DND-41 (cell line): ENCODE data around the gene ZMYND15.

Experiments
- ATAC-seq: fragments of 200-7000 bp; cut with Tn5 transposase; 3 replicates; pipeline ENCODE4 v1.9.1; 2021; ENCODE audit warnings: low read depth; ENCODE audit not compliant: insufficient read depth
- DNase-seq: peaks from one replicate; pipeline ENCODE4 v3.0.0-alpha.2; 2020
- H2AFZ ChIP-seq: 2 replicates; pipeline ENCODE4 v1.6.0; 2012; ENCODE audit warnings: low read depth, low read length
- H3K27ac ChIP-seq: 2 replicates; pipeline ENCODE4 v1.5.1; 2012; ENCODE audit warnings: low read length, inconsistent platforms
- H3K27me3 ChIP-seq: fragments of 200-600 bp; sonication (generic); 2 replicates; pipeline ENCODE4 v1.6.0; 2012; ENCODE audit warnings: low read length, mild to moderate bottlenecking, inconsistent platforms; ENCODE audit not compliant: insufficient read depth, poor library complexity
- H3K36me3 ChIP-seq: 2 replicates; pipeline ENCODE4 v1.5.1; 2012; ENCODE audit warnings: low read length, inconsistent platforms; ENCODE audit not compliant: insufficient read depth
- H3K4me1 ChIP-seq: 2 replicates; pipeline ENCODE4 v1.5.1; 2012; ENCODE audit warnings: mild to moderate bottlenecking, low read length; ENCODE audit not compliant: insufficient read depth
- H3K4me2 ChIP-seq: 2 replicates; pipeline ENCODE4 v1.6.0; 2012; ENCODE audit warnings: mild to moderate bottlenecking, moderate library complexity, low read length, inconsistent platforms; ENCODE audit not compliant: insufficient read depth
- H3K4me3 ChIP-seq, 2 experiments: fragments of 200-600 bp in 1 of 2; shearing (Covaris generic) in 1 of 2; 2 replicates each; pipeline ENCODE4 v1.5.1; 2012 to 2016; ENCODE audit warnings: inconsistent platforms in 2 of 2, low read length in 2 of 2, mild to moderate bottlenecking in 2 of 2, low read depth in 1 of 2, moderate library complexity in 1 of 2
- H3K79me2 ChIP-seq: 2 replicates; pipeline ENCODE4 v1.6.0; 2012; ENCODE audit warnings: low read length, inconsistent platforms; ENCODE audit not compliant: insufficient read depth
- H3K9ac ChIP-seq: 2 replicates; pipeline ENCODE4 v1.6.0; 2012; ENCODE audit warnings: low read depth, mild to moderate bottlenecking, inconsistent platforms, low read length, moderate library complexity
- H3K9me3 ChIP-seq: 2 replicates; pipeline ENCODE4 v1.5.1; 2012; ENCODE audit warnings: low read length, moderate library complexity, mild to moderate bottlenecking, inconsistent platforms; ENCODE audit not compliant: insufficient read depth, severe bottlenecking
- H4K20me1 ChIP-seq: 2 replicates; pipeline ENCODE4 v1.6.0; 2012; ENCODE audit warnings: low read length; ENCODE audit not compliant: insufficient read depth
- CTCF ChIP-seq: IDR thresholded peaks from 2 replicates; pipeline ENCODE4 v1.5.1; 2012; ENCODE audit warnings: borderline replicate concordance, low read length, moderate library complexity, mild to moderate bottlenecking; ENCODE audit not compliant: poor library complexity, severe bottlenecking; ENCODE audit errors: extremely low read depth
- EZH2 ChIP-seq: IDR thresholded peaks from 3 replicates; pipeline ENCODE4 v1.6.1; 2012; ENCODE audit warnings: borderline replicate concordance, low read depth, mild to moderate bottlenecking, moderate library complexity, low read length, inconsistent platforms; ENCODE audit not compliant: severe bottlenecking

ZMYND15 gene

GRCh38 chr17:4750606-4751005, 11.0 kb downstream of the ZMYND15 start:
- ATAC-seq (no peak), DNase-seq (no peak)
- H3K4me1 ChIP-seq = no peaks in the 10 kb centered on the region
- H2AFZ ChIP-seq = no peak overlapping the region
- no peak overlapping the region for H3K4me3 ChIP-seq
- peaks cover 18% of the 10 kb centered on the region for H3K27me3 ChIP-seq
- TF ChIP-seq CTCF (no peak), EZH2 (no peak)
- H3K36me3 ChIP-seq = no peaks in the 10 kb centered on the region
- H3K4me2 ChIP-seq = no peak overlapping the region
- H3K79me2 ChIP-seq = no peaks in the 10 kb centered on the region
- H3K27ac ChIP-seq = no peak overlapping the region
- H4K20me1 ChIP-seq = no peaks in the 10 kb centered on the region
- no peaks in the 10 kb centered on the region for H3K9me3 ChIP-seq
- no peak overlapping the region for H3K9ac ChIP-seq

GRCh38 chr17:4751932-4752331, 12.3 kb downstream of the ZMYND15 start:
- Histone ChIP-seq H3K9ac (no peak overlapping the region), H3K36me3 (no peaks in the 10 kb centered on the region), H3K4me1 (no peaks in the 10 kb centered on the region), H3K79me2 (no peaks in the 10 kb centered on the region), H3K27me3 (peaks cover 15% of the 10 kb centered on the region), H3K9me3 (no peaks in the 10 kb centered on the region), H3K4me3 (no peak overlapping the region), H2AFZ (no peak overlapping the region), H3K4me2 (no peak overlapping the region), H3K27ac (no peak overlapping the region), H4K20me1 (no peaks in the 10 kb centered on the region)
- no peak for TF ChIP-seq EZH2
- no peak for TF ChIP-seq CTCF
- ATAC-seq (no peak), DNase-seq (no peak)

GRCh38 chr17:4753392-4753791, 13.8 kb downstream of the ZMYND15 start:
- TF ChIP-seq CTCF = no peak
- no peak for TF ChIP-seq EZH2
- H2AFZ ChIP-seq = no peak overlapping the region
- DNase-seq (no peak), ATAC-seq (no peak)
- no peaks in the 10 kb centered on the region for H3K79me2 ChIP-seq
- peaks cover 13% of the 10 kb centered on the region for H3K27me3 ChIP-seq
- H3K4me1 ChIP-seq = no peaks in the 10 kb centered on the region
- no peaks in the 10 kb centered on the region for H3K36me3 ChIP-seq
- H3K9ac ChIP-seq = no peak overlapping the region
- H3K9me3 ChIP-seq = no peaks in the 10 kb centered on the region
- H3K4me3 ChIP-seq = no peak overlapping the region
- no peak overlapping the region for H3K4me2 ChIP-seq
- no peaks in the 10 kb centered on the region for H4K20me1 ChIP-seq
- no peak overlapping the region for H3K27ac ChIP-seq

GRCh38 chr17:4759776-4760236, 20.2 kb downstream of the ZMYND15 start:
- Histone ChIP-seq H3K27me3 (no peaks in the 10 kb centered on the region), H2AFZ (no peak overlapping the region), H3K27ac (no peak overlapping the region), H3K4me3 (no peak overlapping the region), H3K36me3 (no peaks in the 10 kb centered on the region), H3K4me2 (no peak overlapping the region), H3K79me2 (no peaks in the 10 kb centered on the region), H3K9me3 (no peaks in the 10 kb centered on the region), H3K4me1 (no peaks in the 10 kb centered on the region), H4K20me1 (no peaks in the 10 kb centered on the region), H3K9ac (no peak overlapping the region)
- no peak for ATAC-seq
- no peak for DNase-seq
- TF ChIP-seq CTCF = no peak
- no peak for TF ChIP-seq EZH2
